Stromal cell of bone marrow (primary cell): ENCODE data around the gene POLD4.

Experiments used
- DNase-seq: peaks from one replicate; pipeline ENCODE4 v3.0.0-alpha.2; 2012; ENCODE audit warnings: low read depth

The POLD4 gene

DNA sequence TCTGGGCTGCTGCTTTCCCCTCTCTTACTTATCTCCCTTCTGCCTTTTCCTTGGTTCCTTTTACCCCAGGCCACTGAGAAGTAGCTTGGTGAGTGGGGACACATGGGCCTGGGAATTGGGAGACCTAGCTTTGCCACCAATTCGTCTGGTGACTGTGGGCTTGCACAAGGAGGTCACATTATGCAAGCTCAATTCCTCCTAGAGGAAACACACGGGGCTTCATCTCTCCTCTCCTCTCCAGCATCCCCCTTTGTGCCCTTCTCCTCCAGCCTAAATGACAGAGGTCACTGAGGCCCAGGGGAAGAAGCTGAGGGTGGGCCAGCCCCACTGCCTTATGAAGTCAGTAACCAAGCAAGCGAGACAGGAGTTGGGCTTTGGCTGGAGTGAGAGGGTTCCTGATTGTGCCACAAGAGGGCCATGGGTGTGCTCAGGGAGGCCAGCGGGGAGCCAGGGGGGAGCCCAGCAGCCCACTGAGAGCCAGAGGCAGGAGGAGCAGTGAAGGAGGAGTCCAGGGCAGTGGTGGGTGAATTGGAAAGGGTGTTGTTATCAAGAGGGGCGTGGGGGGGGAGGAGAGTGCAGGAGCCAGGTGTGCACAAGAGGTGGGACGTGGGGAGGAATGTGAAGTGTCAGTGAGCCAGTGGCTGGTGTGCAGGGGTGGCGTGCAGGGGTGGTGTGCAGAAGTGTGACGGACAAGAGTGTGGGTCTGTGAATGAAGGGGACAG lies 18.0 kb upstream of the POLD4 start:
- DNase-seq, result no peak

- no peak for DNase-seq
Measured at GRCh38 chr11:67370351-67371076, 17.2 kb upstream of the POLD4 start.

DNA sequence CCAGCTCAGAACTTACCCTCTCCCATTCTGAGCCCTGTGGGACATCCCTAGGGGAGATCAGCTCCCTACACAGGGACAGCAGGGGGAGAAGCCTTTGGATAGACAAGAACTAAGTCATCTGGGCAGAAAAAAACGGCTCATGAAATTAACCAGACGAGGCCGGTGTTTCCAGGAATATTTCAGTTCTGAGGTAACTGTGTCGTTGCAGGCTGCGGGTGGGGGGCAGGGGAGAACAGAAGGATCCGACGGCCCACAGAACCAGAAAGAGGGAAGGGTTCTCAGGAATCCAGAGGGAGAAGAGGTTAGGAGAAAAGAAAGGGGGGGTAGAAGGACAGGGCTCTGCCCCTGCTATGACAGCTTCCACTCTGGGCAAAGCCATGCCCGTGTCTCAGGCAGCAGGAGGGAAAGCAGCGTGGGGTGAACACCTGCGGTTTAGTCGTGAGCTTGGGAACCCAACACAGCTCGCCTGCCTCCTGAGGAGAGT lies 16.5 kb upstream of the POLD4 start:
- DNase-seq, result no peak

GRCh38 chr11:67369275-67369674 lies 15.9 kb upstream of the POLD4 start:
- DNase-seq, result no peak

DNA sequence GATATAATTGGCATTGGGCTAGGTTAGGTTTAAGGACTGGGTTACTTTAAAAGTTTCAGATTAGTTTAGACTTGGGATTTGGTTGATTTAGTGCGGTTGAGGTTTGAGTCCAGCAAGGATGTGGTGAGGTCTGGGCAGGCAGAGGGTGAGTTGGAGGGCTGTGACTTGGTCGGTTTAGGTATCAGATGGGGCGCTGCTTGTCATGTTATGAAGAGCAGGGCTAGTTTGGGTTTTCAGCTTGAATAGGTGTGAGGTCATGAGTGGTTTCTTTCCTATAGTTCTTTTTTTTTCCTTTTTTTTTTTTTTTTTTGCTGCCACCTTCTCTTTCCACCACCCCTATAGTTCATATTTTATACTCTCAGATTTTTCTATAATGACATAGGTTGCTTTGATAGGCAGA lies 15.3 kb upstream of the POLD4 start:
- no peak for DNase-seq

- no peak for DNase-seq
Measured at GRCh38 chr11:67367761-67368227, 14.4 kb upstream of the POLD4 start.

- DNase-seq, result no peak
Measured at GRCh38 chr11:67366961-67367760, 13.8 kb upstream of the POLD4 start.

DNA sequence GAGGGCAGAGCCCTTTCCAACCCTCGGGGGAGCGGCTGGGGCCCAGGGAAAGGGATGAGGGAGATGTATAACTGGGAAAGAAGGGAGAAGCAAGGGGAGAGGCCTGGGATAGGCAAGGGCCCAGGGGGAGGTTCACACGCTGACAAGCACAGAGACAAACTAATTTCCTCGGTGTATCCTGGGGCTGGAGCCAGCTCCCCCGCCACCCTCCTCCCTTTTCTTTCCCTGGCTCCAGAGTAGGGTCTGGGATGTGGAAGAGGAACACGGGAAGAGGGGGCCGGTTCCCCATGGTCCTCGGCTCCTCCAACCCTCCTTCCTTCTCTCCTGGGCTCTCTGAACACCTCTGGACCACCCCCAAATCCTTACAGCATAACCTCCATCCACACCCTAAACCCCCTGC lies 13.2 kb upstream of the POLD4 start:
- no peak for DNase-seq

DNA sequence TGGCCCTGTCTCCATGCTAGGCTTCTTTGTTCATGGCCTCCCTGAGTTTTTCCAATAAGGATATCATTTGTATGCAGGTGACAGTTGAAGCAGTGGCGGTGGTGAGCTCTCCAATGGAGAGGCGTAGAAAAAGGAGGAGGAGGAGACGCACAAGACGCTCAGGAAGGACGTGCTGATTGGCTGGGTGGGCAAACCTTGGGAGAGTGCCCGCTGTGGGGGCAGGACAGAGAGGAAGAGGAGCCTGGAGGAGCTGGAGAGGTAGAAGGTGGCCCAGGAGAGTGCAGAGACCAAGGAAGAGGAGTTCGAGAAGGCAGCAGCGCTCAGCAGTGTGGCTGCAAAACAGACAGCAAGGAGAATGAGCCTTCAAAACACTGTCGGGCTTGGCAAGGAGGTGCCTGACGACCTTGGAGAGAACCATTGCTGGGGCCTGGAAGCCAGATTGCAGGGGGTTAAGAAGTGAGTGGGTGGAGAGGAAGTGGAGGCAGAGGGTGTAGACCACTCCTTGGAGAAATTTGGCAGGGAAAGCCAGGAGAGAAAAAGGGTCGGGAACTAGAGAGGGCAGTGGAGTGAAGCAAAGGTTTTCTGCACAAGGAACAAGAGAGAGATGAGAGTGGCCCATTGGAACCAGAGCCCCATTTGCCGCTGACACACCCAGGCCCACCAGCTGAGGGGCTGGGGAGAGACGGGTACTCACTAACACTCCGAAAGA lies 12.5 kb upstream of the POLD4 start:
- DNase-seq, result no peak

DNA sequence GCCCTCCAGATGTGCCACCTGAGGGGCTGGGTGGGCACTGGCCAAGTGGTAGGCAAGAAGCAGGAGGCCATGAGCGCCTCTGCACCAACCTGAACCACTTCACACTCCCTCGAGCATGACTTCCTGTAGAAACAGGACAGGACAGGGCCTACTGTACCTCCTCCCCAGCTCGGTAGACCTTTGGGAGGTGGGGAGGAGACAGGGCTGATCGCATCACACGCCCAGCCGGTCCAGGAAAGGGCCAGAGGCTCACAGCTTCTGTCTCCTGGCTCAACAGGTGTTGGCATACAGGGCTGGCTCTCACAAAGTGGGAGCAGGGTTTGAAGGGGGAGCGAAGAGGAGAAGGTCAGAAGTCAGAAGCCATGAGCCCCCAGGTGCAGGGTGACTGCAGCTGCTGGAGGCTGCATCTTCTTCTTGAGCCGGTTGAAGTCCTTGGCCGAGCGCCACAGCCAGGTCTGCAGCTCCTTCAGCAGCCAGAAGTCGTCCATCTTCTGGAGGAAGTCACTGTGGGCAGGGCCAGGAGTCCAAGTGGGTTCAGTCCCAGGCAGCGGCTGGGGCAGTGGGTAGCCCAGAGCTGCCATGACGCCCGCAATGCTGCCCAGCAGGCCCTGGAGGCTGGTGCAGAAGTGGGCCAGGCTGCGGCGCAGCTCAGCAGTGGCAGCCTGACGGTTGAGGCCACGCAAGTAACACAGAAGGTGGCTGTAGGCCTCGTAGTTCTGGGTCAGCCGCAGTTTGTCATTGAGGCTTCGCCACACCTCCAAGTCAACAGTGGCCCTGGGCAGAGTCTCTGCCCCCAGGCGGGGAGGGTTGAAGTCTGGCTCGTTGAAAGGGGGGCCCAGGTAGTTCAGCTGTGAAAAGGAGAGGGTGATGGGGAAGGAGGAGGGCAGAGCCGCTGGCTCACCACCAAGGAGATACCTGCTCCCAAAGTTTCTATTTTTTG lies 11.7 kb upstream of the POLD4 start:
- DNase-seq, result no peak

GRCh38 chr11:67364169-67364568 lies 10.8 kb upstream of the POLD4 start:
- no peak for DNase-seq

DNA sequence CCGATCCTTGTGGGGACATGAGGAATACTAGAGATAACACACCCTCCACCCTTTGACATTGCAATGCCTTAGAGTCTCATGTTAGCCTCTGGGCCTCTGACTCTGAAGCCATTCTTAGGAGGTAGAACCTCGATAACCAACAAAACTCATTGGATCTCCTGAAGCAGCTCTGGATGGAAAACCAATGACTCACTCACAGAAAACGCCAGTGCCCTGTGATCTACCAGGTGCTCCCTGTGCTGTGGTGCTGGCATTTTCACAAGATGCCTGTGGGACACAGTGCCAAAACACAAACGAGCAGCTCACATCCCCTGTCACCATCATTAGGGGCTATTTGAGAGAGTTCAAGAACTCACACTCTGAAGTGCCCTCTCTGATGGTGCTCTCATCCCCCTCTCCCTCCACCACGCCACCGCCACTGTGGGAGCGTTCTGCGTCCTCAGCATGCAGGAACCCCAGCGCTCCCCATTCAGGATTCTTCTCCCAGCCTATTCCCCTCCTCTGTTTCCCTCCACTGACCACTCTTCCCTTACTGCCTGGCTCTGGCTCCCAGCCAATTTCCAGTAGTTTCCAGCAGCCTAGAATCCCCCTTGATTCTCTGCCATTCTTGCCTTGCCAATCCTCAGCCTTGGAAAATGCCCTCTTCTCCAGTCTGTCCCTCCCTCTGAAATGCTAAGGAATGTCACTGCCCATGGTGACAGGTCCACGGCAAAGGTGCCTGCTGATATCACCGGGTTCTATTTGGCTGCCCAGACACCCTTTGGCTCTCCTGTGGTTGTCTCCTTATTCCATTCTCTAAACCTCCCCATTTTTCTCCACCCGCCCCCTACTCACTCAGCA lies 4.7 kb upstream of the POLD4 start:
- DNase-seq, result no peak

DNA sequence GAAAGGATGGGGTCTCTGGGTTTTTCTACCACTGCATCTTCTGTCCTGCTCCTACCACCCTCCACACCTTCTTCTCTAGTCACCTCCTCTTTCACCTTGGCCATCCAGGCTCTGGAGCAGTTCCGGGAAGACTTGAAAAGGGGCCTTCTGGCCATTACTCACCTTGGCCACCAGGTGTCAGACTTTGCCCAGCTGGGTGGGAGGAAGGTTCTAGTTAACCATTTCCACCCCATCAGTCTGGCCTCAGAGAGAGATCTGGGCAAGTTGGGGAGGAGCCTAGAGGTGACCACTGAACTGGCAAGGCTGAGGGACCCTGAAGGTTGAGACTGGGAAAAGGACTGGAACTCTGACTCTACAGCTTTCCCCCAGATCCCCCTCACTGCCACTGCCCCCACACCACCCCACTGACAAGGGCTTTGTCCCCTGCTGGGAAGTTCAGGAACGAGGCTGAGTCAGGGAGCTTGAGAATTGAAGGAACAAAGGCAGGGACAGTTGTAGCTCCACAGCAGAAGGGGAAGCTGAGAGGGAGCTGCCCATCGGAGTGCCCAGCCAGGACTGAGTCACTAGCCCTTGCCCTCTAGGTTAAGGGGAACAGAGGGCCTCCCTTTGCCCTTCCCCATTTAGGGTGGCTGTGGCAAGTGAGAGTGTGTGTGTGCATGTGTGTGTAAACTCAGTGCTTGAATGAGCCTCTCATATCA lies 3.7 kb upstream of the POLD4 start:
- DNase-seq, result peak; percentile 56

- no peak for DNase-seq
Measured at GRCh38 chr11:67356387-67356863, 3.1 kb upstream of the POLD4 start.

- no peak for DNase-seq
Measured at GRCh38 chr11:67355794-67356386, 2.5 kb upstream of the POLD4 start.

DNA sequence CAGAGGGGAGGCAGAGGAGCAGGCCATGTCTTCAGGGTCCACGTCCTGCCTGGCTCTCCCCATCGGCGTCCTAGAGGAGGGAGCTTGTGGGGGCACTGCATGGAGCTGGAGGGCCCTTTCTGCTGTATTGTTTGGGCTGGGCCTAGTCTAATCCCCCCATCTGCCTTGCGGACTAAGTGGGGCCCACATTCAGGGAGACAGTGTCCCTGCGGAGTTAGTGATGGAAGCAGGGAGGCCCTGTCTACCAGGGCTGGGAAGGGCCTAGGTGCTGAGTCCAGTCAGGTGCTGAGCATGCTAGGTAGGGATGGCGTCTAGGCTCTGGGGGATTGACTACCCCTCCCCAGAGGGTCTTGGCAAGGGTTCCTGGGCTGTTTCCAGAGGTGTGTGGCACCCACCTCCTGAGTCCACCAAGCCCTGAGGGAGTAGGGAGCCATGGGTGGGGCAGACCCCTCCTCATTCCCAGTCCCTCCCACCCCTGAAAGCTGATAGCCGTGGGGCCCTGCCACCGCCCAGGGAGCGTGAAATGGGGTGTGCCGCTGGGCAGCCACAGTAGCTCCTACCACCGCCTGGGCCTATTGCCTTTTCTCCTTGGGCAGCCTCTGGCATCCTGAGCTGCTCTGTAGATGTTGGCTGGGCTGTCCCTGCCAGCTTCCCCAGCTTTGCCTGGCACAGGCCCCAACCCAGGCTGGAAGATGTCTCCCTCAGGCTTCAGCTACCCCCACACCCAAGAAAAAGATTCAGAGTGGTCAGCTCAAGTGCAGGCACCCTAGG lies 1.9 kb upstream of the POLD4 start:
- no peak for DNase-seq

GRCh38 chr11:67354075-67355022 lies 1.0 kb upstream of the POLD4 start:
- peak; percentile 97 for DNase-seq
